Uterus (tissue), 2 donors: ENCODE measurements around the gene PTGS2.

Experiments
- POLR2A ChIP-seq, 2 donors: fragments of 450-650 bp; IDR thresholded peaks; one replicate each; pipeline ENCODE4 v1.6.1; 2016; ENCODE audit warnings: antibody characterized with exemption in 2 of 2, mild to moderate bottlenecking in 1 of 2, moderate library complexity in 1 of 2
- TF ChIP-seq, protein P1 (sequence below), 4 experiments: fragments of 200-600 bp in 2 of 4; fragments of 450-650 bp in 2 of 4; sonication (generic) in 2 of 4; IDR thresholded peaks; one replicate each; pipeline ENCODE4 v1.5.1; 2016 to 2019; ENCODE audit warnings: antibody characterized with exemption in 4 of 4, mild to moderate bottlenecking in 2 of 4, moderate library complexity in 1 of 4

DNA sequence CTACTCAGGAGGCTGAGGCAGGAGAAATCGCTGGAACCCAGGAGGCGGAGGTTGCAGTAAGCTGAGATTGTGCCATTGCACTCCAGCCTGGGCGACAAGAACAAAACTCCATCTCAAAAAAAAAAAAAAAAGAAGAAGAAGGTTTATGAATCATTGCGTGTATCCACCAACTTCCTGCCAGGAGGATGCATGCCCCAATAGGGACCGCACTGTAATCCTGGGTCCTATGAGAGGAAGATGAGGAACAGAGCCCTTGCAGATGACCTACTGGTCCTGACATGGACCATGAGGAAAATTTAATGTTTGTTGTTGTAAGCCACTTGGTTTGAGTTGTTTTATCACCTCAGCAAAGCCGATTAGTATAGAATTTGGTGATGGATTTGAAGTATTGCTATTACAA is 56.7 kb downstream of the PTGS2 start:
- TF ChIP-seq POLR2A (IDR thresholded peaks at IDR 0.05) = no peak
- TF ChIP-seq, protein P1, sequence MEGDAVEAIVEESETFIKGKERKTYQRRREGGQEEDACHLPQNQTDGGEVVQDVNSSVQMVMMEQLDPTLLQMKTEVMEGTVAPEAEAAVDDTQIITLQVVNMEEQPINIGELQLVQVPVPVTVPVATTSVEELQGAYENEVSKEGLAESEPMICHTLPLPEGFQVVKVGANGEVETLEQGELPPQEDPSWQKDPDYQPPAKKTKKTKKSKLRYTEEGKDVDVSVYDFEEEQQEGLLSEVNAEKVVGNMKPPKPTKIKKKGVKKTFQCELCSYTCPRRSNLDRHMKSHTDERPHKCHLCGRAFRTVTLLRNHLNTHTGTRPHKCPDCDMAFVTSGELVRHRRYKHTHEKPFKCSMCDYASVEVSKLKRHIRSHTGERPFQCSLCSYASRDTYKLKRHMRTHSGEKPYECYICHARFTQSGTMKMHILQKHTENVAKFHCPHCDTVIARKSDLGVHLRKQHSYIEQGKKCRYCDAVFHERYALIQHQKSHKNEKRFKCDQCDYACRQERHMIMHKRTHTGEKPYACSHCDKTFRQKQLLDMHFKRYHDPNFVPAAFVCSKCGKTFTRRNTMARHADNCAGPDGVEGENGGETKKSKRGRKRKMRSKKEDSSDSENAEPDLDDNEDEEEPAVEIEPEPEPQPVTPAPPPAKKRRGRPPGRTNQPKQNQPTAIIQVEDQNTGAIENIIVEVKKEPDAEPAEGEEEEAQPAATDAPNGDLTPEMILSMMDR (IDR thresholded peaks at IDR 0.05) = no peak
